Esophagus squamous epithelium (tissue), 4 donors: ENCODE data around the gene A4GALT.

Experiments used
- CTCF ChIP-seq, 6 experiments: fragments of 450-650 bp in 4 of 6; fragments of 200-600 bp in 2 of 6; sonication (generic) in 2 of 6; IDR thresholded peaks; one replicate each; pipeline ENCODE4 v1.5.1; 2016 to 2019; ENCODE audit warnings: antibody characterized with exemption in 6 of 6, mild to moderate bottlenecking in 4 of 6, moderate library complexity in 4 of 6
- POLR2A ChIP-seq, 4 donors: fragments of 450-650 bp; IDR thresholded peaks; one replicate each; pipeline ENCODE4 v1.6.1; 2017; ENCODE audit warnings: antibody characterized with exemption in 4 of 4, mild to moderate bottlenecking in 4 of 4, moderate library complexity in 3 of 4

DNA sequence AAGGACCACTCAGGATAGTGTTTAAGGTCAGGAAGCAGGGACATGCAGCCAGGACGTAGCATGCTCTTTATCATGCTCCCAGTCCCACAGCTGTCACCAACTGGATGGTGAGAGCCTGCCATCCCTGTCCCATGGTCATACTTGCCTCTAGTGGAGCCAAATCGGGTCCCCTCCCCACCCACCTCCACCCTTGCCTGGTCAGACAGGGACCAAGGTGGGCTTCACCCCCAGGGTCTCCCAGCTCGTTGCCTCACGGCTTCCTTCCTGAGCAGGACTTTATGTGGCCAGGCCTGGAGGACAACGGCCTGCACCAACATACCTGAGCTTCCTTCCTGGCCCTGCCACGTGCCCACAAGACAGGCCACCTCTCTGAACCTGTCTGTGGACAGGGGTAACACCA is 19.8 kb downstream of the A4GALT start:
- no peak for TF ChIP-seq CTCF (IDR thresholded peaks at IDR 0.05)
- TF ChIP-seq POLR2A (IDR thresholded peaks at IDR 0.05): no peak
